ENCODE measurements around the gene BSDC1.

Gene BSDC1

DNA sequence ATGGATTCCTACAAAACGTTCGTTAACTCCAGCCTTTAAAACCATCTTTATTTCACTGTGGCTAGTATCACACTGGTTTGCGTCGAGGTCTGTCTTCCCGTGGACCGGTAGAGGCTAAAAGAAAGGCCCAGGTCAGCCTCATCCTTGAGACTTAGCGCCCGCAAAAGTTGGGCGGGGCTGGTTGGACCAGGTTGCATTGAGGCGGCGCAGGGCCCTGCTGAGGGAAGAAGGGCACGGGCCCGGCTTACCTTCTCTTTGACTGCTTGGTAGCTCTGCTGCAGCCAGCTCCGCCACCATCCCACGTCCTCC is 455 bp downstream of the BSDC1 start:
- DNase-seq (ENCODE audit: low read depth): no peak

DNA sequence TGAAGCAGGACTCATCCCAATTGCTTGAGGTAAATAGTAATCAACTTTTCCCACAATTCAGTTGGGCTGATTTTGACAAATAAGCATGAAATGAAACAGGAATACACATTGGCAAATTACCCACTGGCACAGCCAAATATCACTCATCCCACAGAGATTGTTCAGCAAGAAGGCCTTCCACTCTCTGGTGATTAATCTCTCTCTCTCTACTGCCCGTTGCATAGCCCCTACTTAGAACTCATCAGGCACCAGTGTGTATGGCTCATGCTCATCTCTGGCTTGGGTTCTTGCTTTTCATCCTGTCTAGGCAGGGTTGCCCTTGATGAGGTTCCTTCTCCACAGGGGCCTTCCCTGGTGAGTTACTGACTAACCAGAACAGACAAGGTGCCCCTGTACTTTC is 1.1 kb downstream of the BSDC1 start:
- no peak for DNase-seq (ENCODE audit: low read depth)

DNA sequence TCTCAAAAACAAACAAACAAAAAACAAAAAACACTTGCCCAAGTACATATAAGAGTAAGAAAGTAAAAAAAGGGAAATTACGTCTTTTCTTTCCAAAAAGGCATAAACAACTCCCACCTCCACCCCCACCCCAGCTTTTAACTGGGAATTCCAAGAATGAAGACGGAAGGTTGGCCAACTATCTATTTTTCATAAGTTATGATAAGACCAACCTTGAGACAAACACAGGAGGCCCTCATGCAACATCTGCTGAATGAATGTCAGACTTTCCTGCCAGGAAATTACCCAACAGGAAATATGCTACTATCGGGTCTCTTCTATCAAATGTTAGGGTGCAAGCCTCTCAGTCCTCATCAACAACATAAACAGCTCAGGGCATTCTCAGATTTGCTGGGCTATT is 1.9 kb downstream of the BSDC1 start:
- DNase-seq (ENCODE audit: low read depth): no peak

DNA sequence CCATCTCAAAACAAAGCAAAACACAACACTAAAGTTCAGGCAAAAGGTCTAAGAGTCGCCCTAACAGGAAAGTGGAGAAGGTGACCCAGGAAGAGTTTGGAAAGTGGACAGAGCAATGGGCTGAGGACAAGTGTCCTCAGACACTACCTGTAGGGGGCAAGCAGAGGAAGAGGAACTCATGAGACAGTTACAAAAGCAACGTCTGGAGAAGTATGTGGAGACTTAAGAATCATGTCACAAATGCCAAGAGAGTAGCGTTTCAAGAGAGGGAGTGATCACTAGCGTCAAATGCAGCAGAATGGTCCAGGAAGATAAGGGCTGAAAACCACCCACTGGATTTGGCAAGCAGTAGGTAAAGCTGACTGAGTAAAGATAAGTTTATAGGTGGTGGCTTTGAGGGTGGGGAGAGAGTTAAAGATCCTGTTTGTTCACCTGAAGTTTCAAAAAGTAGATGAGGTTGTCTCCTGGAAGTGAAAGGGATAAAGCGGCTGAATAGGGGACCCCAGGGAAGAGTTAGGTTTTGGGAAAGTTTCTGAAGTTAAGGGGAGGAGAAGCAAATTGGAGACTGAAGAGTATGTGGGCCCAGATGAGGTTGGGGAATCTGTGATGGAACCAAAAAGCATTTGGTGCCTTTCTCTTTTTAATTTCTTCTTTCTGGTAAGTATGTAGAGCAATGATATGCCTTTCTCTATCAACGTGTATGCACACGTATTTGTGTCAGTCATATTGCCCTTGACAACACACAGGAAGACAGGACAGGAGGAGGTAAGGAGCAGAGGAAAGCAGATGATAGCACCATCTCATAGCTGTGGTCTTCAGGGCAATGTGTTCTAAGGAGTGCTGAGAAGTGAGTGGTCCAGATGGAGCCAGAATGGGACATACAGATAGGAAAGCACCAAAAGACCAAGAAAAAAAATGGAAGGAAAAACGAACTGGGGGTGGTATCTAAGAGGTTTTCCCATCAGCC is 3.1 kb downstream of the BSDC1 start:
- no peak for DNase-seq (ENCODE audit: low read depth)

DNA sequence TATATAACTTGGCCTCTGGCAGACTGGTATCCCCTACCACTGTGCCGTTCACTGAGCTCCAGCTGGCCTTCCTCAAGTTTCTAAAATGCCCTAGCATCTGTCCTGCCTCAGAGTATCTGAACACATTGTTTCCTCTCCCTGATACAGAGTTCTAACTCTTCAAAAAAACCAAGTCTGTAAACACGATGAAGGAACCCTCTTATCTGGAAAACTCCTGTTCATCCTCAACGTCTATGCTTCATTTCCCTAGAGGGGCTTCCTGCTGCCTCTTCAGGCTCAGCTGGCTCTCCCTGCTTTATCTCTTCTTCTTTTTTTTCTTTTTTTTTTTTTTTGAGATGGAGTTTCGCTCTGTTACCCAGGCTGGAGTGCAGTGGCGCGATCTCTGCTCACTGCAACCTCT is 5.6 kb downstream of the BSDC1 start:
- DNase-seq (ENCODE audit: low read depth): no peak

DNA sequence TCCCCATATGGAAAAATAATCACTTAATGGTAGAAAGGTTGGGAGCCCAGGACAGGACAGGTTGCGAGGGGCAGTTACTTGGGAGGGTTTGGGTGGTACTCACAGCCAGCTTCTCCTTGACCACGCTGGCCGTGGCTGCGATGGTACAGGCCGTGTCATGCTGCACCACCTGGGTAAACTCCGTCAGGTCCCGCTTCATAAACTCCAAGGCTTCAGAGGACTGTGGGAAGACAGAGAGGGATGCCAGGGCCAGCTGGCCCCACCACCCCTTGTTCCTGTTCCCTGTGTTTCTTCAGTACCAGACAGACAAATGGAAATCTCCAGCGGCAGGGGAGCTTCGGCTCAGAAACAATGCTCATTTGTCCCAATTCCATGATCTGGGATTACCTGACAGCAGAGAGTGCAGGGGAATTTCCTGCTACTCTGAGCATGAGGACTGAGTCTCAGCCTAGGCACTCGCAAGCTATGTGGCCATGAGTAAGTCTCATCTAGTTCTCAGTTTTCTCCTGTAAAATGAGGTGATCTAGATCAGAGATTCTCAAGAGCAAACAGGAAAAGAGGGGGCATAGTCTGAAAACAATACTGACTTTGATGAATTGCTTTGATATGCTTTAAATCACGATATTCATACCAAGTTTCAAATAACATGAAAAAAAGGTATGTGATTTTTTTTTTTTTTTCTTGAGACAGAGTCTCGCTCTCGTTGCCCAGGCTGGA is 7.4 kb downstream of the BSDC1 start:
- DNase-seq (ENCODE audit: low read depth): no peak

DNA sequence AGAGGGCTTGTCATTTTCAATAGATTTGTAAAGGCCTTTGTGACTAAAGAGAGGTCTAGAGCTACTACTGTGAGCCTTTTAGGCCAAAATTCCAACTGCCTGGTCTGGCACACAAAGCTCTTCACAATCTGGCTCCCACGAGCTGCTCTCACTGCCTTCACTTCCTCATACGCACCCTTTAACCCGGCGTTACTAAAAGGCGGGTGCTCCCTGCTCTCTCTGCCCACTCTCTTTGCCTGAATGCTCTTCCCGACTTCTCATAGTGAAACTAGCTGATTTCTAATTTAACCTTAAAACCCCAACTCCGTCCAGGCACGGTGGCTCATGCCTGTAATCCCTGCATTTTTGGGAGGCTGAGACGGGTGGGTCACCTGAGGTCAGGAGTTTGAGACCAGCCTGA is 14.2 kb downstream of the BSDC1 start:
- DNase-seq (ENCODE audit: low read depth): no peak

GRCh38 chr1:32377541-32378220 is 16.6 kb downstream of the BSDC1 start:
- no peak for DNase-seq (ENCODE audit: low read depth)

DNA sequence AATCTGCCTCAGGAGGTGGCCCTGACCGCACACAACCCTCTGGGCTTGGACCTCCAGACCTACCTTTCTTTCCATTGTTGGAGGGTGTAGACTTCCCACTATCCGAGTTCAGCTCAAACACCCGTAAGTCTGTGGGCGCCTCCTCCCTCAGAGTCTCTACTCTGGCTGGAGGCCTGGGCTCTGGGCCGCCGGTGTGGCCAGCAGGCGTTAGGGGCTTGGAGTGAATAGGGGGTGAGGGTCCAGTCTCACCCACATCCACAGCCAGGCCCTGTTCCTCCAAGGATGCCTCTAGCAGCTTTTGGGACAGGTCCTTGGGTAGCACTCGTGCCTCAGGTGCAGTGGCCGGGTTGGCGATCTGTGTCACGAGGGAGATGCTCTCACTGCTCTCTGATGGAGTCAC is 18.0 kb downstream of the BSDC1 start:
- no peak for DNase-seq (ENCODE audit: low read depth)

DNA sequence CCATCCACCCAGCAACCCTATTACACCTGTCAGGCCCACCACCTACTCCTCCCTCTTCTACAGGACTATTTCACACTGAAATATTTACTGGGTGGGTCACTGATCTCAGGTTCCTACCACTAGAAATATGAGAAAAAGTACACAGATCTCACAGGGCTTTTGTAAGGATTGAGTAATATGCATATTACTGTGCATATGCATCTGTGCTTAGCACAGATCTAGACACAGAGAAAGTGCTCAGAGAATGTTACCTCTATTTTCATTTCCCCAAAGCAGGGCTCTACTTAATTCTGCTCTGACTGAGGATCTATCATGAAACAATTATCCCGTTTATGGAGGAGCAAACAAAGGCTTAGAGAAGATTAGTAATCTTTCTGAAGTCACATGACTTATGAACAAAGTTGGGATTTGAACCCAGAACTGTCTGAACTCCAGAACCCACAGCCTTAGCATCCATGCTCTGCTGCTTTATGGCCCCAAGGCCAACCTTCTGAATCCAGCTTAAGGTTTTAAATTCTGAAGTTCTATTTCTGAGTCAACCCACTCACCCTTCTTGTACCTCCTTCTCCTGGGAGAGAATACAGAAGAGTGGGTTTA is 20.1 kb downstream of the BSDC1 start:
- no peak for DNase-seq (ENCODE audit: low read depth)

DNA sequence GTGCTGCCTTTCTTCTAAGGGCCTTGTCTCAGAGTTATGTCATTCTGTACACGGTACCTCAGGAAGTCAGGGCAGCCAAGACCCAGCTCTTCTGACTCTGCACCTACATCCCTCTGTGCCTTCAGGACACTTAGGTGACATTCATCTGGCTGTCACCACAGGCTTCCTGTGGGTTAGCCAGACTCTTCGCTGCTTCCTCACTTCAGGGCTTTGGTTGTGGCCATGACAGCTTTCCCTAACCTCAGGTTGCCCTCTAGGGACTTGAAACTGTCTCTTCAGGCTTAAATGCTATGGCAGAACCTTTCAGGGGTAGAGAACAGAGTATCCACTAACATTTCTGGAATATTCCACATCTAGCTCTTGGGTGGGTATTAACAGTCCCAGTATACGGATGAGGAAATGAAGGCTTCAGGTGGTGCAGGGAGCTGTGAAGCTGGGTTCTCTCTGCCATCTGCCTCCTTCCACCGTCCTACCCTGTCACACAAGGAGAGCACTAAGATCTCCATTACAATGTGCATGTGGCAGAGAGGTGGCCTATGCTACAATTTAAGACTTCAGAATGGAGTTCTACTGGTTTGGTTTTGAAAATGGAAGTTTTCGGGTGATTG is 22.0 kb downstream of the BSDC1 start:
- no peak for DNase-seq (ENCODE audit: low read depth)

DNA sequence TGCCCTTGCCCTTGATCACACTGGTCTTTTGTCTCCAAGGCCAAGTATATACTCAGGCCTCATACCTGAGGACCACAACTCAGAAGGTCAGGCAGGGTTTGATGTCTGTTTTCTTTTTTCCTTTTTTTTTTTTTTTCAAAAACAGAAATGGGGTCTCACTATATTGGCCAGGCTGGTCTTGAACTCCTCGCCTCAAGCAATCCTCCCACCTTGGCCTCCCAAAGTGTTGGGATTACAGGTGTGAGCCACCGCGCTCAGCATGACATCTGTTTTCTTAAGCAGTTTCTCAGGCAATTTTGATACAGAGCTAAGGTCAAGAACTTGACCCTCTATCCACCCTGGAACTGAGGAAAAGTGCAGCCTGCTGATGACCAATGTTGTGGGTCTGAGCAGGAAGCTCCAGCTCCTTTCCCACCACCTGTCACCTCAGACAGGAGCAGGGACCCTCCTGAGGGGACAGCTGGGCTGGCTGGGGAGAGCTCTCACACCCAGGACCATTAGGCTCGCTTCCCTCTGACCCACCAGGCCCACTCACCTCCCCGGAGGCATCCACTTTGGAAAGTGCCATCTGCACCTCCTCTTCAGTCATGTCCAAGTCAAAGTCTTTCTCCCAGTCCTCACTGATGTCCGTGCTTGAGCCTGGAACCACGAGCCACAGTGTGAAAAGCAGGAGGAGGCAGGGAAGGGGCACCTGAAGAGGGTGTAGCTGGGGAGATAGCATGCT is 26.2 kb downstream of the BSDC1 start:
- no peak for DNase-seq (ENCODE audit: low read depth)

- DNase-seq (ENCODE audit: low read depth): no peak
These were observed 28.8 kb downstream of the BSDC1 start for GRCh38 chr1:32365445-32365844.

DNA sequence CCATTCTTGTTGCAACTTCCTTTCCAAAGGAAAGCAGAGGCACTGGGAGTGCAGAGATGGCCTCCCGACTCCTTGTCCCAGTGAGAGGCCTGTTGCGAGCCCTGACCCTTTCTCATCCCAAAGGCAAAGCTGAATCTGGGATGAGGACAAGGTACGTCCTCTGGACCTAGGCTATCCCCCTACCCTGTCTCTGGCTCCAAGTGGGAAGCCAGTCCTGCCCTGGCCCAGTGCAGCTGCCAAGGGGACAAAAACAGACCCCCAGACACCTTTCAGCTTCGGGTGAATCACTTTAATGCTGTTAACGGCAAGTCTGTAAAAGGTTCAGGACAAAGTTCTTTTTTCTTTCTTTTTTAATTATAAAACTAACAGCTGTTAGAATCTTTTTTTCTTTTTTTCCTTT is 29.4 kb downstream of the BSDC1 start:
- no peak for DNase-seq (ENCODE audit: low read depth)

GRCh38 chr1:32363713-32364112 is 30.5 kb downstream of the BSDC1 start:
- DNase-seq (ENCODE audit: low read depth): no peak

- DNase-seq (ENCODE audit: low read depth): no peak
These were observed 31.5 kb downstream of the BSDC1 start, which contains the start of the genes FAM229A and TSSK3 for GRCh38 chr1:32362474-32363313. TSS of gene FAM229A (minus strand) at chr1:32362485. CDS start at chr1:32362091, 394 bp downstream. TSS of gene TSSK3 (plus strand) at chr1:32362539. CDS start at chr1:32362702, 163 bp downstream.

- no peak for DNase-seq (ENCODE audit: low read depth)
These were observed 32.4 kb downstream of the BSDC1 start for GRCh38 chr1:32361674-32362473.

DNA sequence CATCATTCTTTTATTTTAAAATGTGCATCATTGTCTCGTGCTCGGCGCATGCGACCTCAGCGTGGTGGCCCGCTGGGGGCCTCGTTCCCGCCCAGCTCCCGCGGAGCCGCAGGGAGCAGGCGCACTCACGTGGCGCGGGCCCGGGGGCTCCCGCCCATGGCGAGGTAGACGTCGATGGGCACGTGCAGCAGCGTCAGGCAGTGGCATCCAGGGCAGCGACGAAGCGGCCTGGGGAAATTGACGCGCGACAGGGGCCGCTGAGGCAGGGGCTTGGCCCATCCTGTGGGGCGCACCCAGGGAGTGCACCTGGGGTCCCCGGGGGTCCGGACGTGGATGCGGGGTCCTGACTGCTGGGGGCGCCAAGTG is 33.0 kb downstream of the BSDC1 start:
- no peak for DNase-seq (ENCODE audit: low read depth)

- DNase-seq (ENCODE audit: low read depth): no peak
These were observed 35.8 kb downstream of the BSDC1 start for GRCh38 chr1:32358435-32358834.

- no peak for DNase-seq (ENCODE audit: low read depth)
These were observed 36.6 kb downstream of the BSDC1 start for GRCh38 chr1:32357614-32358013.

Measured in fibroblast of the conjunctiva (primary cell).